HG02571 (cell line): ENCODE results near the gene GOLGA8T.
"Not testable (repeated sequence)": the region's sequence is repeated elsewhere in the genome, so short reads cannot be mapped to it uniquely, and the experiment has no call there.

ENCODE experiments used
- ATAC-seq: cut with Tn5 transposase; IDR thresholded peaks from one replicate; pipeline ENCODE4 v1.9.1; 2021; ENCODE audit warnings: mild to moderate bottlenecking, moderate library complexity; ENCODE audit not compliant: unreplicated experiment

GOLGA8T gene, protein sequence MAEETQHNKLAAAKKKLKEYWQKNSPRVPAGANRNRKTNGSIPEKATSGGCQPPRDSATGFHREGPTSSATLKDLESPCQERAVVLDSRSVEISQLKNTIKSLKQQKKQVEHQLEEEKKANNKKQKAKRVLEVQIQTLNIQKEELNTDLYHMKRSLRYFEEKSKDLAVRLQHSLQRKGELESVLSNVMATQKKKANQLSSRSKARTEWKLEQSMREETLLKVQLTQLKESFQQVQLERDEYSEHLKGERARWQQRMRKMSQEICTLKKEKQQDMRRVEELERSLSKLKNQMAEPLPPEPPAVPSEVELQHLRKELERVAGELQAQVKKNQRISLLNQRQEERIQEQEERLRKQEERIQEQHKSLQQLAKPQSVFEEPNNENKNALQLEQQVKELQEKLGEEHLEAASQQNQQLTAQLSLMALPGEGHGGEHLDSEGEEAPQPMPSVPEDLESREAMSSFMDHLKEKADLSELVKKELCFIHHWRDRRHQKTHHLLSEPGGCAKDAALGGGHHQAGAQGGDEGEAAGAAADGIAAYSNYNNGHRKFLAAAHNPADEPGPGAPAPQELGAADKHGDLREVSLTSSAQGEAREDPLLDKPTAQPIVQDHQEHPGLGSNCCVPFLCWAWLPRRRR

DNA sequence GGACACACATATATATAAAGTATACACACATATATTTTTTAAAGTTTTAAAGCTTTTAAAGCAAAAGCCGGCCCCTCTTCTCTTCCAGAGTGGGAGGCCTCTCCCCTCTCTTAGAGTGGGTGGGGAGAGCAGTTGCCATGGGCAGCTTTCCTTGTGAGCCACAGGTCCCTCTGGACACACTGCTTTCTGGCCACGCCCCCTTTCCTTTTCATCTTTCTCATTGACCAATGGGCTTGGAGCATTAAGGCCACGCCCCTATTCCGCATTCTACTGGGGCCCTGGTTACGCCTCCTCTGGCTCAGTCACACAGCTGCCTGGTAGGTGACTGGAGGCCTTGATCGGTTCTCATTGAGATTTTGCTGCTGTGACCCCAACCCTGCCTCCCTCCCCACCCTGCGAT lies at the start of gene GOLGA8T:
Gene GOLGA8T (plus strand): TSS at position 301 of the 400 bp plus-strand sequence. CDS start 98 bp downstream, at position 399.
- ATAC-seq: not testable (repeated sequence)

- ATAC-seq: not testable (repeated sequence)
Observed at GRCh38 chr15:30097827-30098226, 37.0 kb upstream of the GOLGA8T start.

DNA sequence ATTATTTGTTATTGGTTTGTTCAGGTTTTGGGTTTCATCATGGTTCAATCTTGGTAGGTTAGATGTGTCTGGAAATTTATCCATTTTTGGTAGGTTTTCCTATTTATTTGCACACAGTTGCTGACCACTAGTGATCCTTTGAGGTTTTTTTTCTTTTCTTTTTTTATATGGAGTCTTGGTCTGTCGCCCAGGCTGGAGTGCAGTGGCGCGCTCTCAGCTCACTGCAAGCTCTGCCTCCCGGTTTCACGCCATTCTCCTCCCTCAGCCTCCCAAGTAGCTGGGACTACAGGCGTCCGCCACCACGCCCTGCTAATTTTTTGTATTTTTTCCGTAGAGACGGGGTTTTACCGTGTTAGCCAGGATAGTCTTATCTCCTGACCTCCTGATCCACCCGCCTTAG lies 32.0 kb upstream of the GOLGA8T start:
- not testable (repeated sequence) for ATAC-seq

- not testable (repeated sequence) for ATAC-seq
Observed at GRCh38 chr15:30103941-30104507, 30.8 kb upstream of the GOLGA8T start.

DNA sequence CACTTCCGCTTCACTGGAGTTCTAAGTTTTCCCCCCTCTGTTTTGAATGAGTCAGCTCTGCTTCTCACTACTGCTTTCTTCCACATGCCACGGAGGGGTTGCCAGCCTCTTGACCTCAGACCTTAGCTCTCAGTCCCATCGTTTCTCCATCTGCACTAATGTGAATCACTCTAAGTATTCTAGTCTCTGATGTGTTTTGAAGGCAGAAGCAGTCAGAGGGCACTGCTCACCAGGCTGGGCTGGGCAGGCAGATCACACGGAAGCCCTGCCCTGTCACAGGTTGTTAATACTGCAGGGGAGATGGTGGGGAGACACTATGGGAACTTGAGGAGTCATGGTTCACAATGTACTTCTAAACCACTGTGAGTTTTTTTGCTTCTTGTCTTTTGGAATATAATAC lies 24.3 kb upstream of the GOLGA8T start:
- not testable (repeated sequence) for ATAC-seq

- not testable (repeated sequence) for ATAC-seq
Observed at GRCh38 chr15:30130066-30130465, 4.8 kb upstream of the GOLGA8T start.

DNA sequence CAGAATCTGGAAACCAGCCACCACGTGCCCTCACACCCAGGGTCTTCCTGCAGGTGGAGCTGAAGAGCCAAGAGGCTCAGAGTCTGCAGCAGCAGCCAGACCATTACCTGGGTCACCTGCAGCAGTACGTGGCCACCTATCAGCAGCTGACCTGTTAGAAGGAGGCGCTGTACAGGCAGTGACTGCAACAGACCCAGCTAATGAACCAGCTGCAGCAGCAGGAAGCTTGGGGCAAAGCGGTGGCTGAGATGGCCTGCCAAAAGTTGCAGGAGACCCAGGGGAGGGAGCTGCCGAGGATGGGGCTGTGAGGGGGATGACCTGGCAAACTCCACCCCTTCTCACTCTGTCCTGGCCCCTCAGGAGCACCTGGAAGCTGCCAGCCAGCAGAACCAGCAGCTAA lies 8.4 kb downstream of the GOLGA8T start:
- ATAC-seq: not testable (repeated sequence)

DNA sequence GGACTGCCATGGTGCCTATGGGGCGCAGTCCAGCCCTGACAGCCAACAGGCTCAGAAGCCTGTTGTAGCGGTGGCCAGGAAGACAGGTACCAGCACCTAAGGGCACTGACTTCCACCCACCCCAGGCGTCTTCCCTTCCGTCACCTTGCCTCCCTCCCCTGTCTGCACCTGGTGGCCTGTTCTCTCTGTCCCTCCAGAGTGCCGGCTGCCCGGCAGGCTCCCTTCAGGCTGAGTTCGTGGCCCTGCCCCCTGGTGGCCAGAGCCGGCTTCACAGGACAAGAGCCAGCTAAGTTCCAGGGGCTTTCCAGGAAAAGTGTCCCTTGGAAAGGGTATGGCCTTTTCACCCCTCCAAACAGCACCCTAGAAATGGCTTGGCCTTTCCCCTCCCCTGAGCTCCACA lies 15.0 kb downstream of the GOLGA8T start:
- not testable (repeated sequence) for ATAC-seq

GRCh38 chr15:30162479-30163357 lies 27.9 kb downstream of the GOLGA8T start:
- not testable (repeated sequence) for ATAC-seq

GRCh38 chr15:30163759-30164158 lies 28.9 kb downstream of the GOLGA8T start:
- not testable (repeated sequence) for ATAC-seq

GRCh38 chr15:30164257-30164656 lies 29.4 kb downstream of the GOLGA8T start:
- ATAC-seq: not testable (repeated sequence)

- not testable (repeated sequence) for ATAC-seq
Observed at GRCh38 chr15:30167403-30167802, 32.6 kb downstream of the GOLGA8T start.

DNA sequence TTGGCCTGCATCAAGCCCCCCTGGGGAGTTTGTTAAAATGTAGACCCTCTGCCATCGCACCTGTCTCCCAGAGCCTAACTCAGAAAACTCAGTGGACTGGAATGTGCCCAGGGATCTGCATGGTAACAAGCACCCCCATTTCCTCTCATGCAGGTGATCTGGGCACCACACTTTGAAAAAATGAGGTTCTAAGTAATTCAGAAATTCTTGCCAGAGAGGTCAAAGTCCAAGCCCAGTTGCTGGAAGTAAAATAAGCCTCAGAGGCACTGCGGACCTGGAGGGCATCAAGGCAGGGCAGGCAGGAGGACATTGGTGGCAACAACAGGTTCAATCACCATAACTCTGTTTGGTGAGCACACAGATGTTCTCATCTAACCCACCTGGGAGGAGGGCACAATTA lies 33.0 kb downstream of the GOLGA8T start:
- ATAC-seq: not testable (repeated sequence)

- not testable (repeated sequence) for ATAC-seq
Observed at GRCh38 chr15:30171452-30171851, 36.6 kb downstream of the GOLGA8T start.

- not testable (repeated sequence) for ATAC-seq
Observed at GRCh38 chr15:30173041-30173608, 38.3 kb downstream of the GOLGA8T start.

DNA sequence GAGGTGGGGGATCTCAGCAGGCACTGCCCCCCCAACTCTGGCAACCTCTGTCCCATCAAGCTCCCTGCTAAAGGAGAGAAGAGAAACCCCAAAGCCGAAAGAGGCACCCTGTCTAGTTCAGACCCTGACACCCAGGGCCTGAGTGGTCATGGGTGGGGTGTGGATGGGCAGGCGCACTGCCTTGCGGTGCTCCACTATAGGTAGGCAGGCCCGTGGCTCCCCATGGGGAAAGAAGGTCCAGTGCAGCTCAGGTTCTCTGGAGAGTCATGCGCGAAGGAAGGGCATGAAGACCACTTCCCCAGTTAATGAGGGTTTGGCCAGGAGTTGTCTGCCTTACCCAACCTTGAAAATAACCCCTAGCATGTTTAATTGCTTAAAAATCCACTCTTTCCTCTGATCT lies 40.4 kb downstream of the GOLGA8T start:
- ATAC-seq: not testable (repeated sequence)

GRCh38 chr15:30176613-30177012 lies 41.8 kb downstream of the GOLGA8T start:
- ATAC-seq: not testable (repeated sequence)

- not testable (repeated sequence) for ATAC-seq
Observed at GRCh38 chr15:30179814-30180213, 45.0 kb downstream of the GOLGA8T start.

DNA sequence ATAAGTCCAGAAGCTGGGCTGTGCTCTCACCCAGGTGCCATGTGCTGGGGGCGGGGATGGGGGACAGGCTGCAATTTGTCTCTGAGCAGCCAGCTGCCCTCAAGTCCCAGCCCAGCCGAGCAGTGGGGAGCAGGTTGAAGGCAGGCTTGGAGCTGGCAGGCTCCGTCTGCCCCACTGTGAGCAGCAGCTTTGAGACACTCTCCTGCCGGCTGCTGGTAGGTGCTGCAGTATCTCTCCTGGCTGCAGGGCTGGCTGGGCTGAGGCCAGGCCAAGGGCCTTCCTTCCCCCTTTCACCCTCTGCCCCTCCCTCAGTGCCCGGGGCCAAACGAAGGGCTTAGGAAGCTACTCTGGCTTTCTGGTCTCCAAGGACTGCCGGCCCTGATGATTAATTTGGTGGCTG lies 50.6 kb downstream of the GOLGA8T start:
- not testable (repeated sequence) for ATAC-seq

- ATAC-seq: not testable (repeated sequence)
Observed at GRCh38 chr15:30187429-30187828, 52.6 kb downstream of the GOLGA8T start.
